ENCODE data around the gene MED1.
A peak's percentile ranks its signal among the peaks of the same experiment; 100 is the strongest.
"Not testable (repeated sequence)": the region's sequence is repeated elsewhere in the genome, so short reads cannot be mapped to it uniquely, and the experiment has no call there.

Gene MED1

DNA sequence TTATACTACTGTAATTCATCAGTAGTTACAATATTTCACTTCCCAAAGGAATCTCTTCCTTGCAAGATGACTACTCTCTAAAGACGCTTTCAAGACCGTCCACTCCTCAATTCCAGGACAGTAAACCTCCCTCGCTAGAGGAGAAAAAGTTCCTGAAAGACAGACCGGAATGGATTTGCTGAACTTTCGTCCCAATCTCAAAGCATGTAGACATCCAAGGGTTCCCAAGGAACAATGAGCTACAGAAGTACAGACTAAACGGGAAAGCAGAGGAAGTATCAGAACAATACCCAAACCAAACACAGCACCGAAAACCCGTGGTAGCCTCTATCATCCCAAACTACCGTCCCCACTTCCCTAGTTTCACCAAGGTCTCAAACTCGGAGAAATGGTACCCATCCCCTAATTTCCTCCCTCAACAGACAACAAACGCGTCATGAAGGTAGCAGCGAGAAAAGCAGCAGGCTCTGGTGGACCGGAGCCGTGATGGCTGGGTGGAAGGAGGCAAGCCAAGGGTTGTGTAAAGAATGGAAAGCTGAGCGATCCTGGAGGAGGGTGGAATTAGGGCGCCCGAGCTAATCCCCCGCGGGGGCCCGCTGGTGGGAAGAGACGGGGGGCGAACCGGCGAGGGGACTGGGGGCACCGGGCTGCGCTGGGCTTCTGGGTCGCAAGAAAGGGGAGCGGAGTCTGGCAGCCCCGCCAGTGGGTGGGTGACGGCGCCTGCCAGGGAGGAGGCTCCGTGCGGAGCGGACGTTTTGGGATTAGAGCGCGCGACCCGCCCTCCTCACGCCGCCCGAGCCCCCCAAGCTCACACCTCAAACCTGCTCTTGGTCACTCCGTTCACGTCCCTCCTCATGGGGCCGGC, 50.3 kb downstream of the MED1 start:
- peak overlapping the region; percentile 86 for H3K4me3 ChIP-seq (ENCODE audit: low read depth, low read length)
- DNase-seq (ENCODE audit: low read depth): no peak
- TF ChIP-seq, protein P1, sequence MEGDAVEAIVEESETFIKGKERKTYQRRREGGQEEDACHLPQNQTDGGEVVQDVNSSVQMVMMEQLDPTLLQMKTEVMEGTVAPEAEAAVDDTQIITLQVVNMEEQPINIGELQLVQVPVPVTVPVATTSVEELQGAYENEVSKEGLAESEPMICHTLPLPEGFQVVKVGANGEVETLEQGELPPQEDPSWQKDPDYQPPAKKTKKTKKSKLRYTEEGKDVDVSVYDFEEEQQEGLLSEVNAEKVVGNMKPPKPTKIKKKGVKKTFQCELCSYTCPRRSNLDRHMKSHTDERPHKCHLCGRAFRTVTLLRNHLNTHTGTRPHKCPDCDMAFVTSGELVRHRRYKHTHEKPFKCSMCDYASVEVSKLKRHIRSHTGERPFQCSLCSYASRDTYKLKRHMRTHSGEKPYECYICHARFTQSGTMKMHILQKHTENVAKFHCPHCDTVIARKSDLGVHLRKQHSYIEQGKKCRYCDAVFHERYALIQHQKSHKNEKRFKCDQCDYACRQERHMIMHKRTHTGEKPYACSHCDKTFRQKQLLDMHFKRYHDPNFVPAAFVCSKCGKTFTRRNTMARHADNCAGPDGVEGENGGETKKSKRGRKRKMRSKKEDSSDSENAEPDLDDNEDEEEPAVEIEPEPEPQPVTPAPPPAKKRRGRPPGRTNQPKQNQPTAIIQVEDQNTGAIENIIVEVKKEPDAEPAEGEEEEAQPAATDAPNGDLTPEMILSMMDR (IDR thresholded peaks at IDR 0.05; ENCODE audit: low read depth, low read length, missing control alignments): no peak

DNA sequence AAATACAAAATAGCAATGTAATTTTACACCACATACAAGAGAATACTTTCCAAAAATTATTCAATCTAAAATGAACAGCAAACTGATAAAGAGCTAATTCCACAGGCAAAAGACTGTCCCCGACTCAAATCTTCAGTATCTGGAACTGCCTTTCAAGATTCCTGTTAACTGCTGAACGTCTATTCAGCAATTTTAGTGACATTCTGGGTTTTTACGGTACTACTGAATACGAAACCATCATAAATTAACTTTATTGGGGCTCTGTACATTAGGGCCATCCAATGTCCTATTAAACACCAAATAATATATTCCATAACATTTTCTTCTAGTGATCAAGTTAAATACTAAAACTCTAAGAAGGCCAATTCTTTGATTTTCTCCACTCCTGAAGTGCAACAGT, 51.3 kb downstream of the MED1 start:
- TF ChIP-seq, protein P1 (IDR thresholded peaks at IDR 0.05; ENCODE audit: low read depth, low read length, missing control alignments): no peak
- DNase-seq (ENCODE audit: low read depth): no peak
- H3K4me3 ChIP-seq (ENCODE audit: low read depth, low read length): no peak overlapping the region

DNA sequence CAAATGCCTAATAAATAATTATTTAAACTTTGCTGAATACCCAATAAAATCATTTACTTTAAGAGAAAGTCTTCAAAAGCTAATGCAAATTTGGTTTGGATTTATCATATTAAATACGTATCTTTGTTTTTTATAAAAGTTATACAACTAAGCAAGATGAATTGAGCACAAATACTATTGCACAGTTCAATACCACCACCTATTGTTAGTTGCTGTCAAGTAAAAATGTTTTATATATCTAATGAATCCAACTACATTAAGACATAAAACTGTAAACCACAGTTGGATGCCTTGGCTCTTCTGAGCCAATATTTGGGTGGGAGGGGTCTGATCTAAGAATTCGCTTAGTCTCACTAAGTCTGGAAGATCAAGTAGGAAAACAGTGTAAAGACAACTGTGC, 57.3 kb downstream of the MED1 start:
- TF ChIP-seq, protein P1 (IDR thresholded peaks at IDR 0.05; ENCODE audit: low read depth, low read length, missing control alignments): no peak
- H3K4me3 ChIP-seq (ENCODE audit: low read depth, low read length): no peak overlapping the region
- DNase-seq (ENCODE audit: low read depth): no peak

- TF ChIP-seq, protein P1 (IDR thresholded peaks at IDR 0.05; ENCODE audit: low read depth, low read length, missing control alignments): no peak
- H3K4me3 ChIP-seq (ENCODE audit: low read depth, low read length): no peak overlapping the region
- DNase-seq (ENCODE audit: low read depth): no peak
These were observed 59.6 kb downstream of the MED1 start for GRCh38 chr17:39391448-39391847.

GRCh38 chr17:39385040-39385439, 66.0 kb downstream of the MED1 start:
- no peak overlapping the region for H3K4me3 ChIP-seq (ENCODE audit: low read depth, low read length)
- DNase-seq (ENCODE audit: low read depth): no peak
- TF ChIP-seq, protein P1 (IDR thresholded peaks at IDR 0.05; ENCODE audit: low read depth, low read length, missing control alignments): no peak

- H3K4me3 ChIP-seq (ENCODE audit: low read depth, low read length): no peak overlapping the region
- TF ChIP-seq, protein P1 (IDR thresholded peaks at IDR 0.05; ENCODE audit: low read depth, low read length, missing control alignments): no peak
- no peak for DNase-seq (ENCODE audit: low read depth)
These were observed 70.9 kb downstream of the MED1 start for GRCh38 chr17:39380144-39380543.

DNA sequence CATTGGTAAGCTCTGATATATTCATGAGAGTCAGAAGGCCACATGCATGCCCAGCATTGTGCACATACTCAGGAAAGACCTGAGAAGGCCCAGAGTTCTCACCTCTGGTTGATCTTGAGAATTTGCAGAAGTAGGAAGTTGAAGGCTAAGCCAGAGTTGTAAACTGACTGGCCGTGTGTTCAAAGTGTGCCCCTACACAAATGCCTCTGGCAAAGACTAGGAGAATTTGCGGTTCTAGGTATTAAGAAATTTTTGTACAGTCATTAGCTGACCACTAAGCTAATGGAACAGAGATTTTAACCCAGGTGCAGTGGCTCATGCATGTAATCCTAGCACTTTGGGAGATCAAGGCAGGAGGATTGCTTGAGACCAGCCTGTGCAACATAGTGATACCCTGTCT, 74.6 kb downstream of the MED1 start:
- no peak for DNase-seq (ENCODE audit: low read depth)
- TF ChIP-seq, protein P1 (IDR thresholded peaks at IDR 0.05; ENCODE audit: low read depth, low read length, missing control alignments): no peak
- H3K4me3 ChIP-seq (ENCODE audit: low read depth, low read length): no peak overlapping the region

GRCh38 chr17:39367805-39368204, 83.3 kb downstream of the MED1 start:
- not testable (repeated sequence) for H3K4me3 ChIP-seq (ENCODE audit: low read depth, low read length); DNase-seq (ENCODE audit: low read depth)
